Measurements from ENCODE around the gene CDY2A.
"Not testable (repeated sequence)": the region's sequence is repeated elsewhere in the genome, so short reads cannot be mapped to it uniquely, and the experiment has no call there.

GRCh38 chrY:18056473-18056872 is 30.9 kb downstream of the CDY2A start:
- TF ChIP-seq CTCF (conservative IDR thresholded peaks at IDR 0.05; ENCODE audit: low read length); EZH2phosphoT487 (IDR thresholded peaks at IDR 0.05; ENCODE audit: borderline replicate concordance, low read depth, low read length): not testable (repeated sequence)

Measured in OCI-LY7 (cell line).